NCI-H524 treated with DMSO at 0.1 percent for 48 hours (cell line): ENCODE data around the gene PLEKHM3.
"Not testable (repeated sequence)": the region's sequence is repeated elsewhere in the genome, so short reads cannot be mapped to it uniquely, and the experiment has no call there.

ENCODE experiments used
- DNase-seq: peaks from one replicate; lab custom pipeline; 2025; lab: John Stamatoyannopoulos, UW

Gene PLEKHM3

DNA sequence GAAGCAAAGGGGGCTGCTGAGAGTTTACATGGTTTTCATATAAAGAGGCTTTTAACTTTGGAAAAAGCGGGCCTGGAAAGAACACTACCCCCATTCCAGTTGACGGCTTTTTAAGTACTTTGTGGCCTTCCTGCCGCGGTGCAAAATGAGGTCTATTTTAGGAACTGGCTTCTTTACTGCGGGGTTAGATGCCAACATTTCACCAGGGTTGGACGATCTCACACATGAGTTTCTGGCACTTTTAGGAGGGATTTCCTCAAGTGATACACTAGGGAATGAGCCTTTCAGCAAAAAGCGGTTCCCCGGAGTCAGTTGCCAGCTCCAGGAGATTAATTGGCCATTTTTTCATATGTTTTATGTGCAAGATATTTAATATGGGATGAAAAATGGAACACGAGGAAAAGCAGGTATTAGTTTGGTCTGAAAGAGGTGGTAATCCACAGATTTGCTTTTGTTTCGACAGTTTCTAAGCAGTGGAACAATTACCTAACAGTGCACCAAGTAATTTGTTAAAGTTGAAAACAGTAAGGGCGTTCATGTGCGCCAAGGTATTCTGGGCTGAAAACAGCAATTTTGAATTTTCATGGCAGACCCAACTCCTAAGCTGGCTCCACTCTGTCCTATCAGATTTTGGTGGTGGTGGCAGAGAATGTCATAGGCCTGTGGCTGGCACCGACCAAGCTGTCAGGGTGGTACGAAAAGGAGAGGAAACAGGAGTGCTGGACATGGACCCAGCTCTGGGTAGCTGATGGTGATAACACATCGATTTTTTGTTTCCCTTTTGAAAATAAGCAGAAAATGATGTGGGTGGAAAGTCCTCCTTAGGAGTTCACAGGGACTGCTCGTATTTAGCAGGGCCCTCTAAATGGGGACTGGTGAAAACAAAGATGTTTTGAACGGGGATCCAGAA is 200.0 kb downstream of the PLEKHM3 start:
- no peak for DNase-seq

DNA sequence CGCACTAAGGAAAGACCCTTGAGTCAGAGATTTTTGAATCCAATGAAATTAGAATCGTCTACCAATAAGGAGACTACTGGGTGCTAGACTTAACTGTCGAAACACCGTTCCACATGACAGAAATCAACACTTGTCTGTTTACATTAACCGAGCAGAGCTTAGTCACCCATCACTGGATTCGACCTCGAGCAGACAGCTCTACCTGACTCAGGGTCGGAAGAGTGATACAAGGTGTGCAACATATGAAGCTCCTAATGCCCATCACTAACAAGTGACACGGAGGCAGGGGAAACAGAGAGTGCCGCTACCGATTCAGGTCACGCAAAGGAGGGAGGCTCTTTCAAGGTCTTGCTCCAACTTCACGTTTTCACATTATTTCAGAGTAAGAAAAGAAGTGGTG is 201.5 kb downstream of the PLEKHM3 start:
- no peak for DNase-seq

DNA sequence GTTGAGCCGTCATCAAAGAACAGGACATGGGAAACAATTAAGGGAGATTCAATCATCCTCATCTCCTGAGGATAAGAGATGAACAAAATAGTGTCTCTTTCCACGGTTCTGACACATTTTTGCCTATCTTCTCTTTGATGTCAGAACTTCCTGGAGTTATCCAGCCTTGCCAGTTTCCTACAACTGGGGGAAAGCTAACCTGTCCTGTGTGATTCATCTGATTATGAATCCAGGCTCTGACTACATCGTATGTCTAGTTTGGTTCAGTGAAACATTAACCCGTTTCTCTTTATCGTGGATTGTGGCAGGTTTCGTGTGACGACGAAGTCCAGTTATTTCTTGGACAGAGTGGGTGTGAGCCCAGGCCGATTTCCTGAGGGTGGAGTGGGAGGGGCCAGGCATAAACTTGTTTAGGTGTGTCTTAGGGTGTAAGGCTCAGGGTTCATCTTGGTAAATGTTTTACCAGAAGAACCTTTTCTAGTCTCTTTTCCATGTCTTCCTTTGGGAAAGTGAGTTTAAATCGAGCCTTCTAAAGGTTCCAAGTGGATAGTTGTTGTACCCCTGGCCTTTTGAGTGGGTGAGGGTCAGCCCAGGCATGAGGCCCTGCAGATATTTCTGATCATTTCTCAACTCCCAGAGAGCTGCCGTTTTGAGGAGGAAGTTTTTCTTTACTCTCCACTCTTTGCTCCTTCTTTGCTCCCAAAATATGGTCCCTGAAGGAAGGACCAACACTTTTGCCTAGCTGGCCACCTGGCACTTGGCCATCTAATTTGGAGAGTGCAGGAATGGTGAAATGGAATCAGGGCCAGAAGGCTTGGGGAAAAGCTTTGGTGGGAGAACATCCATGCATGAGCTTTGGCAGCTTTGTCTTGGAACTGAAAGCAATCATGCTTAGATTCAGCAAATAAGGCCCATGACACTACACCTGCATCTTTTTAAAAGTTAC is 205.2 kb downstream of the PLEKHM3 start:
- no peak for DNase-seq

DNA sequence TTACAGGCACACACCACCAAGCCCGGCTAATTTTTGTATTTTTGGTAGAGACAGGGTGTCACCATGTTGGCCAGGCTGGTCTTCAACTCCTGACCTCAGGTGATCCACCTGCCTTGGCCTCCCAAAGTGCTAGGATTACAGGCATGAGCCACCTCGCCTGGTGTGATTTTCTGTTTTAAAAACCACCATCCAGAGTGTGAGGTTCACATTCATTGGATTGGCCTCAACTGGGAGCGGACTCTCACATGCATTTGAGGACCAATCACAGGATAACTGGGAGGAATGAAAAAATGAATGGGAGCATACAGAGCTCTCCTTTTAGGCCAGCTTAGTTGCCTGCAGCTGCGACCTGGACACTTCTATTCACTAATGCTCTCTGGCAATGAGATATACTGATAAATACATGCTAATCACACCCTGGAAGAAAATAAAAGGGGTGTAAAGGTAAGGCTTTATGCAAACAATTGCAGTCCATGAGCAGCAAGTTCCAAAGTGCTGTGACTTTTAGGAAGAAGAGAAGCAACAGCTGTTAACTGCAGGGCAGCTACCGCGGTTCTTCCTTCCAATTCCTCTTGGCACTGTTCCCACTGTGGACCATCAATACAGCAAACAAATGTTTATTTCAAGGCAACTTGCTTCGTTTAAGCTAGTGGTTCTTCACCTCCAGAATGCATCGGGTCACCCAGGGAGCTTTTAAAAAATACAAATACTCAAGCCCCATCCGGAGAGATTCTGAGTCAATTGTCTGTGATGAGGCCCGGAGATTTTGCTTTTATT is 206.1 kb downstream of the PLEKHM3 start:
- DNase-seq: no peak

- no peak for DNase-seq
Measured at GRCh38 chr2:207816546-207816945, 208.8 kb downstream of the PLEKHM3 start.

DNA sequence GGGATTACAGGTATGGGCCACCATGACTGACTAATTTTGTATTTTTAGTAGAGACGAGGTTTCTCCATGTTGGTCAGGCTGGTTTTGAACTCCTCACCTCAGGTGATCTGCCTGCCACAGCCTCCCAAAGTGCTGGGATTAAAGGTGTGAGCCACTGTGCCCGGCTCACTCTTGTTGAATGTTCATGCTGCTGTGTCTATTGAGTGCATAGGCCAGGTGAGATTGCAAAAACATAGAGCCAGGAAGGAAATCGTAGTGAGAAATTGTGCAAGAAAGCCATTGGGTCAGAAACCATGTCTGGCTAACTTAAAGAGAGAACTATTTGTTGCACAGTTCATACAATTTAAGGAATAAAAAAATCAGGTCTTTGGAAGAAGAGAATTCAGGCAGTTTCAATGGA is 210.1 kb downstream of the PLEKHM3 start:
- no peak for DNase-seq

DNA sequence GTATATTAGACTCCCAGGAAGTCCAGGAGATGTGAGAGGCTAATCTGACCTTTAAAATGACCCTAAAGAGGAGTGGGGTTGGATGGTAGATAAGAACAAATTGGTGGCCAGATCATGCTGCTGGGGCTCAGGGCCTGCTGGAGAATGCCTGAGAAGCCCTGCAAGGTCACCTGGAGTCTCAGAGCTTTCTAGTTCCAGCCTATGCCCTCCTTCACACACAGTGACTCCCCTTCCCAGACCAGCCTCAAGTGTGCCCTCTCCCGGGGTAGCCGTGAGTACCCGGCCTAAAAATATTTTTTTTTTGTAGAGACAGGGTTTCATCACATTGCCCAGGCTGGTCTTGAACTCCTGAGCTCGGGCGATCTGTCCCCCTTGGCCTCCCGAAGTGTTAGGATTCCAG is 211.4 kb downstream of the PLEKHM3 start:
- no peak for DNase-seq

DNA sequence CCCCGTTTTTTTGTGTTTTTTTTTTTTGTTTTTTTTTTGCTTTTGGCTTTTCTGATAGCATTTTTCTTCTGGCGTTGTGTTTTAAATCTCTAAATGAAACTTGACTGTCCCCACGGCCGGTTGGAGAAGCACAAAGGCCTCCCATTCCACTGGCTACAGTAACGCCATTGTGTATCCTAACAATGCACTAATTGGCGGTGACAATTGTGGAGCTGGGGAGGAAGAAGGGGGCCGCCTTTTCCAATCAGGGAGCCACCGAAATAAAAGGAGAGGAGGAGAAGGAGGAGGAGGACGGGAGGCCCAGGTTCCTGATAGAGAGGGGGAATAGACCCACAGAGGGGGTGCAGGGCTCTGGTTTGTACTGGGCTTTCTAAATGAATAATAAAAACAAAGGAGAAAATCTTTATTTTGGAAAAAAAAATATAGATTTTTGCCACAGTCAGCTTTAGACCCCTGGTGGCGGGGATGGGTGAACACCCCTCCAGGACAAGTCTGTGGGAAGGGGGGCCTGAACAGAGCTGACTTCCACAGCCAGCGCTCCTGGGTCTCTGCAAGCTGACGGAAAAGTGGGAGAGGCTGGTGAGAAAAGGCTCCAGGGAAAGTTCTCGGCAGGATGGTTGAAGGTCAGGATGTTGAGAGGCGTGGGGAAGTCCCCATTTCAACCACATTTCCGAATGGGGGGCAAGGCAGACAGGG is 212.0 kb downstream of the PLEKHM3 start:
- no peak for DNase-seq

- DNase-seq: no peak
Measured at GRCh38 chr2:207812726-207813080, 212.6 kb downstream of the PLEKHM3 start.

- no peak for DNase-seq
Measured at GRCh38 chr2:207812058-207812725, 213.1 kb downstream of the PLEKHM3 start.

- DNase-seq: not testable (repeated sequence)
Measured at GRCh38 chr2:207811658-207812057, 213.7 kb downstream of the PLEKHM3 start.

DNA sequence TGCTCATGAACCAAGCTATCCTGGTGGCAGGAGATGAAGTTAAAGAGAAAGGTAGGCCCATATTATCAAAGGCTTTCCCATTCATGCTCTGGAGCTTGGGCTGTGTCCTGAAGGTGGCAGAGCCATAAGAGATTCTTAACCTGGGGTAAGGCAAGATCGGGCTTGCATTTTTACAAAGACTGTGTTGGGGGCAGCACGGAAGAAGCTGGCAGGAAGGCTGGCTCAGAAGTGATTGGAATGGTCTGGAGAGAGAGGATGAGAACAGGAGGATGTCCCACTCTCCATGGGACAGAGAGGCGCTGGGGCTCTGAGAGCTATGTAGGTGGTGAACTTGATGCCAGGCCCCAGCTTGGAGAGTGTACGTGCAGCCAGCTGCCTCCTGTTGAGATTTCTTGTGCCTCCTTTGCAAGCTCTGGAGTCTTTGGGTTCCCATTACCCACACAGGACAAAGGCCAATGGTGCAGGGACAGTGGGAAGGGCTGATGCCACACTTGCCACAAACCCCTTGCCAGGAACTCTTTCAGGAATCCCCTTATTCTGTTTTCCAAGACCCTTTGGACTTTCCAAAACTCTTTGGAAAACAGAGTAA is 215.0 kb downstream of the PLEKHM3 start:
- DNase-seq: no peak

GRCh38 chr2:207808119-207808518 is 217.2 kb downstream of the PLEKHM3 start:
- DNase-seq: no peak

DNA sequence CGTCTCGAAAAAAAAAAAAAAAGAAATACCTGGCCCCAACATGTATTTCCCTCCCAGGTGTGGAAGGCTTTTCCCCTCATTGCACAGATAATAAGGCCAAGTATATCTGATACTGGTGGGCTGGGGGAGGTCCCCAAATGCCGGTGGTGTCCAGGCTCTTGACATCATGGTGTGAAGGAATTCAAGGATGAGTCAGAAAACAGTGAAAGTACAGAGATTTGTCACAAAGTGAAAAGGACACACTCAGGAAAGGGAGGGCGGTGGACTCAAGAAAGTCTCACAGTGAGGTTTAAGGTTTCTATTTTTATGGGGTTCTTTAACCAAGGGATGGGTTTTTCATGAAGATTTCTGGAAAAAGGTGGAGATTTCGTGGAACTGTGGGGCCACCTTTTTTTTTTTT is 217.8 kb downstream of the PLEKHM3 start:
- DNase-seq: no peak

DNA sequence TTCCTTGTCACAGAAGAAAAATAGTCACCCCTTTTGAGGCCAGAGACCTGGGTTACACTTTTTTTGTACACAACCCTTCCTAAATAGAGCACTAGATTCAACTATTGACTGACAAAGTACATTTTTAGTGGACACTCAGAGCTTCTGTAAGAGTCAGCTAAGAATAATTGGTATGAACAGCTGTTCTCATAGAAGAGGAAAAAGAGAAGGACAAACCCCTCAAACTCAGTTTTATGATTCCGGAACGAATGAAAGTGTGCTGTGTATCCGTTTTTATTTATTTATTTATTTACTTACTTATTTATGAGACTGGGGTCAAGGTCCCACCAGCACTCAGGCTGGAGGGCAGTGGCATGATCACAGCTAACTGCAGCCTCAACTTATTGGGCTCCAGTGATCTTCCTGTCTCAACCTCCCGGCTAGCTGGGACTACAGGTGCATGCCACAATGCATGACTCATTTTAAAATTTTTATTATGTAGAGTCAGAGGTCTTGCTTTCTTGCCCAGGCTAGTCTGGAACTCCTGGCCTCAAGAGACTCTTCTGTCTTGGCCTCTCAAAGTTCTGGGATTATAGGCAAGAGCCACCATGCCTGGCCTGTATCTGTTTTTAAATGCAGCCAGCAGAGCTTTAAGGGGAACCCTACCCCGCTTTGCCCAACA is 219.6 kb downstream of the PLEKHM3 start:
- DNase-seq: no peak

GRCh38 chr2:207802650-207803049 is 222.7 kb downstream of the PLEKHM3 start:
- DNase-seq: no peak

- DNase-seq: no peak
Measured at GRCh38 chr2:207801259-207801658, 224.1 kb downstream of the PLEKHM3 start.

DNA sequence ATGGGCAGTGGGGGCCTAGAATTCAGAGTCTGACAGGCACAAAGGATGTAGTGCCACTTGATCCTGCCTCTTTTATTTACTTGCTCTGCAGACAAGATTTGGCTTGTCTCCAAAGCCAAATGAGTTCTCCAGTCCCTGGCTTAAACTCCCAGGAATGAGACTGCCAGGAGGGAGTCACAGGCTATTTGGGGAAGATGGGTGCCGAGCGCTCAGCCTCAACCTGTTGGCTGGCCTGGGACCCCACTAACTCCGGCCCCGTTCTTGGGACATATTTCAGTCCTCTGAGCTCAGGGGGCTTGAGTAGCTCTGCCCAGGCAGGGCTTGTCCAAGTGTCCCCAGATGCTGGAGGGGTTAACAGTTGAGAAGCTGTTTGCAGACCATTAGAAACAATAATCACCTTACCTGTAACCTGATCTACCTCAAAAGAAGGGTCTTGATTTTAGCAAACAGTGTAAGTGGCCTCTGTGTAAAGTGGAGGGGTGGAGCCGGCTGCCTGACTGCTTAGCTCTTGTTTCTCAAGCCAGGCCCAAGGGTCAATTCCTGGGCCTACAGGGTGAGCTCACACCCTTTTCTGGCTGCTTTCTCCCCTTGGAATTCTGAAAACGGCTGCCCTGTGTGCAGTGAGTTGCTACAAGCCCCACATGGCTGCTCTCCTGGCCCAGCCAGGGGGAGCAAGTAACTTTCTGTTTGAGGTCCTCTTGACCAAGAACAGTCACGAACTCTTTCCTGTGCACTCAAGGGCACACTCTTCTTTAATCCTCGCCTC is 228.6 kb downstream of the PLEKHM3 start:
- peak; percentile 69 for DNase-seq

GRCh38 chr2:207792244-207792785 is 233.0 kb downstream of the PLEKHM3 start:
- no peak for DNase-seq
